Natural killer cell (primary cell): ENCODE results near the gene SSNA1. TPM values are rescaled to one million over a fixed set of nuclear protein-coding genes. Genes with fewer than 3 reads are reported as not detected.

ENCODE experiments used
- ATAC-seq, 3 donors: fragments of 150-1000 bp in 2 of 3; fragments of 200-7000 bp in 1 of 3; cut with Tn5 transposase; 1 replicate in 1 of 3; 2 replicates in 2 of 3; pipeline ENCODE4 v1.10.0; 2021; ENCODE audit warnings: mild to moderate bottlenecking in 2 of 3, moderate library complexity in 2 of 3
- DNase-seq, 2 donors: peaks; one replicate each; pipeline versions ENCODE4 v3.0.0 to v3.0.0-alpha.2; 2013 to 2021; ENCODE audit warnings: mixed read lengths in 1 of 2
- H3K27ac ChIP-seq: one replicate; pipeline ENCODE4 v1.5.1; 2013; ENCODE audit warnings: mild to moderate bottlenecking, low read length
- H3K27me3 ChIP-seq: one replicate; pipeline ENCODE4 v1.6.1; 2013; ENCODE audit warnings: low read length; ENCODE audit not compliant: control insufficient read depth, insufficient read depth
- H3K36me3 ChIP-seq: one replicate; pipeline ENCODE4 v1.6.1; 2013; ENCODE audit warnings: low read length; ENCODE audit not compliant: control insufficient read depth, insufficient read depth
- H3K4me1 ChIP-seq: one replicate; pipeline ENCODE4 v1.6.1; 2013; ENCODE audit warnings: low read length; ENCODE audit not compliant: control insufficient read depth, insufficient read depth
- H3K4me3 ChIP-seq: one replicate; pipeline ENCODE4 v1.5.1; 2013; ENCODE audit warnings: low read length
- H3K9me3 ChIP-seq: one replicate; pipeline ENCODE4 v1.6.1; 2013; ENCODE audit warnings: low read length; ENCODE audit not compliant: control insufficient read depth, insufficient read depth
- H3K27ac Mint-ChIP-seq, 2 donors: one replicate each; pipeline ENCODE4 v1.8.0; 2022; ENCODE audit warnings: mild to moderate bottlenecking in 2 of 2, mixed read lengths in 2 of 2, moderate library complexity in 1 of 2
- H3K27me3 Mint-ChIP-seq, 2 donors: one replicate each; pipeline ENCODE4 v1.8.0; 2022; ENCODE audit warnings: low read depth in 2 of 2, mixed read lengths in 2 of 2
- H3K36me3 Mint-ChIP-seq: one replicate; pipeline ENCODE4 v1.8.0; 2022; ENCODE audit warnings: mixed read lengths
- H3K4me1 Mint-ChIP-seq, 2 donors: one replicate each; pipeline ENCODE4 v1.8.0; 2022; ENCODE audit warnings: mixed read lengths in 2 of 2
- H3K4me3 Mint-ChIP-seq: one replicate; pipeline ENCODE4 v1.8.0; 2022; ENCODE audit warnings: mild to moderate bottlenecking, moderate library complexity, mixed read lengths
- H3K9me3 Mint-ChIP-seq, 2 donors: one replicate each; pipeline ENCODE4 v1.8.0; 2022; ENCODE audit warnings: mixed read lengths in 2 of 2
- WGBS: methylation state at CpG from one replicate; pipeline ENCODE4 v1.1.7; 2013; ENCODE audit warnings: missing lambda C conversion rate; ENCODE audit not compliant: insufficient coverage; 5-methylcytosine and 5-hydroxymethylcytosine counted together
- intact Hi-C: fragments of 100-400 bp; cut with micrococcal nuclease; formaldehyde crosslinking; loops from one replicate; pipeline ENCODE4 v1.14.2; 2022
- total RNA-seq, 4 donors: library from RNA; stranded (reverse); fragments of 120-200 nt in 1 of 4; gene quantifications; one replicate each; pipeline versions ENCODE4 v1.2.3 to v1.2.4, GENCODE V29; 2013 to 2022
- TF ChIP-seq, protein P1 (sequence below): fragments of 200-600 bp; IDR thresholded peaks from one replicate; pipeline ENCODE4 v1.8.0; 2022; ENCODE audit warnings: antibody characterized with exemption

The SSNA1 gene
- total RNA-seq, 3 donors from 2014 or later (not counting 1 experiment from before 2014, with no cell fraction given), result 45.1 to 53.5 (median 52.2) TPM

DNA sequence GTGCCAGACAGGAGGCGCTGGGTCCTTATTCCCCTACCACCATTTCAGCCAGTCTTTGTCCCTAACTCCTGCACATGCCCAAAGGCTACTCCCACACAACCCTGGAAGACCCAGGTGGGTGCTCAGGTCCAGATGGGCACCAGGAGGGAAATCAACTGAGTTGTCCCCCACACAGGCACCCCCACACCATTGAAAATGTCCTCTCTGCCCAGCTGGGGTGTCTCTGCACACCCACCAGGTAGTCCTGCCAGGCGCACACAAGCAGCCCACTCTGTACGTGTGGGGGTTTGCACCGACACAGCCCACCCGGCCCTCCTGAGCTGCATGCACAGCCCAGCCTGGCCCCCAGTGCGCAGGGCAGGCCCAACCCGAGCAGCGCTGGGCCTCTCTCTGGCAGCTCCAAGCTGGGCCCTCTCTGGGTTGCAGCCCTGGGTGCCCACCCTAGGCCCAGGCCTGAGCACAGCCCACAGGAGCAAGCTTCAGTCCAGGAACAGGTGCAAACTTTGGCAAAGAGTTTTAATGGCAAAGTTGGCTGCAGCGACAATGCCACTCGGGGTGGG lies 31.4 kb downstream of the SSNA1 start:
- Mint-ChIP-seq H3K36me3 (no peaks in the 10 kb centered on the region), H3K9me3 (no peaks in the 10 kb centered on the region), H3K4me3 (no peak overlapping the region), H3K4me1 (peaks cover 0 to 6% of the 10 kb centered on the region in 2 donors), H3K27ac (no peak overlapping the region), H3K27me3 (no peaks in the 10 kb centered on the region)
- ATAC-seq (no peak), DNase-seq (no peak)
- Histone ChIP-seq H3K4me1 (peaks cover 19% of the 10 kb centered on the region), H3K36me3 (no peaks in the 10 kb centered on the region), H3K4me3 (no peak overlapping the region), H3K27me3 (no peaks in the 10 kb centered on the region), H3K27ac (no peak overlapping the region), H3K9me3 (no peaks in the 10 kb centered on the region)
- TF ChIP-seq, protein P1, sequence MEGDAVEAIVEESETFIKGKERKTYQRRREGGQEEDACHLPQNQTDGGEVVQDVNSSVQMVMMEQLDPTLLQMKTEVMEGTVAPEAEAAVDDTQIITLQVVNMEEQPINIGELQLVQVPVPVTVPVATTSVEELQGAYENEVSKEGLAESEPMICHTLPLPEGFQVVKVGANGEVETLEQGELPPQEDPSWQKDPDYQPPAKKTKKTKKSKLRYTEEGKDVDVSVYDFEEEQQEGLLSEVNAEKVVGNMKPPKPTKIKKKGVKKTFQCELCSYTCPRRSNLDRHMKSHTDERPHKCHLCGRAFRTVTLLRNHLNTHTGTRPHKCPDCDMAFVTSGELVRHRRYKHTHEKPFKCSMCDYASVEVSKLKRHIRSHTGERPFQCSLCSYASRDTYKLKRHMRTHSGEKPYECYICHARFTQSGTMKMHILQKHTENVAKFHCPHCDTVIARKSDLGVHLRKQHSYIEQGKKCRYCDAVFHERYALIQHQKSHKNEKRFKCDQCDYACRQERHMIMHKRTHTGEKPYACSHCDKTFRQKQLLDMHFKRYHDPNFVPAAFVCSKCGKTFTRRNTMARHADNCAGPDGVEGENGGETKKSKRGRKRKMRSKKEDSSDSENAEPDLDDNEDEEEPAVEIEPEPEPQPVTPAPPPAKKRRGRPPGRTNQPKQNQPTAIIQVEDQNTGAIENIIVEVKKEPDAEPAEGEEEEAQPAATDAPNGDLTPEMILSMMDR, result no peak
- WGBS, result 96% methylated on average over 10 of the region's 10 CpGs
- intact Hi-C loops, result loop anchor here (5.0 kb wide), 1 partner anchor 93 kb away; no protein-coding TSS in a partner anchor

DNA sequence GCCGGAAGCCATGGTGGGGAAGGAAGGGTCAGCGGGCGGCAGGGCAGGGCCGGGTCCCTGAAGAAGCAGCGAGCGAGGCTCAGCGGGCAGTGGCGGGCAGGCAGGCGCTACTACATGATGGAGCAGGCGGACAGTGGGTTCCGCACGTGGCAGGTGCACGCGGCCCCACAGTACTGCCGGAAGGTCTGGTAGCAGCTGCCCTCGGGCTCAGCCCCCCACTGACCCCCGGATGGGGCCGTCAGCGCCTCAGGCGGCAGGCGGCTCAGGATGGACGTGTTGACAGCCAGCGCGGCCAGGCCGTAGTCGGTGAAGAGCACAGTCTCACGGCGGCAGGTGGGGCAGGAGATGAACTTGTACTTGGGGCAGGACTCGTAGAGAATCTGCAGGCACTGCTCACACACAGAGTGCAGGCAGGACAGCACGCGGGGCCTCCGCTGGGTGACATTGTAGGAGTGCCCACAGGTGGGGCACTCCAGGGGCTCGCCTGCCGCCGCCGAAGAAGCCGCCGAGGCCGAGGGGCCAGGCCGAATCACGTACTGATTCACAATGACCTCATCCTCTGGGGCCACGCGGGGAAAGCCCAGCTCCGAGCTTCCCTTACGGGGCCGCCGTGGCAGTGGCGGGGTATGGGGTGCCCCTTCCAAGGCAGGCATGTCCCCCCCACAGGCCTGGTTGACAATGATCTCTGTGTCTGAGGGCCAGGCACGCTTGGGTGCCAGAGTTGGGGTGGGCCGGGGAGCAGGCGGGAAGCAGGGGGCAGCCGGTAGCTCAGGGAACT lies 32.0 kb downstream of the SSNA1 start:
- TF ChIP-seq, protein P1, result no peak
- DNase-seq (peak in 1 of 2 donors; percentile 10), ATAC-seq (no peak)
- no peak overlapping the region for H3K27ac Mint-ChIP-seq
- intact Hi-C loops, result loop anchor here (5.0 kb wide), 1 partner anchor 93 kb away; no protein-coding TSS in a partner anchor
- Histone ChIP-seq H3K27me3 (no peaks in the 10 kb centered on the region), H3K4me3 (no peak overlapping the region), H3K4me1 (peaks cover 23% of the 10 kb centered on the region), H3K36me3 (no peaks in the 10 kb centered on the region), H3K9me3 (no peaks in the 10 kb centered on the region), H3K27ac (no peak overlapping the region)
- peak overlapping the region; percentile 21 for H3K4me3 Mint-ChIP-seq
- 92% methylated on average over 52 of the region's 52 CpGs for WGBS
- H3K36me3 Mint-ChIP-seq, result no peaks in the 10 kb centered on the region
- H3K9me3 Mint-ChIP-seq, result no peaks in the 10 kb centered on the region
- H3K4me1 Mint-ChIP-seq, result peaks cover 0 to 6% of the 10 kb centered on the region in 2 donors
- no peaks in the 10 kb centered on the region for H3K27me3 Mint-ChIP-seq

DNA sequence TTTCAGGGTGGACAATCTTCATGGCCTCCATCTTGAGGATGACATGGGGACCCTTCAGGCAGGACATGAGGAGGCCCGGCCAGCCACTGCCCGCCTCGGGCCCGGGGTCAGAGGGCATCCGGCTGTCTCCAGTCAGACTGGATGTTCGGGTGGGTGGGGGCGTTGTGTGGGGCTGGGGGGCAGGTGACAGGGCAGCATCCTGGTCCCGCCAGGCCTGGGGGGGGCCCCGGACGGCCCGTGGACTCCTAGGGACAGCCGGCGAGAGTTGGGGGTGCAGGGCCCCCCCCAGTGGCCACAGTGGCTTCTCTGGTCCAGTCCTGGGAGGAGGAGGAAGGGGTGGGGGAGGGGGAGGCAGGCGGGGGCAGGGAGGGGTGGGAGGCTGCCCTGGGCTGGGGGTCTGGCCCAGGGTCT lies 32.6 kb downstream of the SSNA1 start:
- WGBS, result 92% methylated on average over 14 of the region's 14 CpGs
- TF ChIP-seq, protein P1, result no peak

More for the DNA sequence above, 32.6 kb downstream of the SSNA1 start:
- Histone ChIP-seq H3K27ac (no peak overlapping the region), H3K4me1 (peaks cover 23% of the 10 kb centered on the region), H3K36me3 (no peaks in the 10 kb centered on the region), H3K27me3 (no peaks in the 10 kb centered on the region), H3K4me3 (no peak overlapping the region), H3K9me3 (no peaks in the 10 kb centered on the region)
- no peaks in the 10 kb centered on the region for H3K27me3 Mint-ChIP-seq
- H3K9me3 Mint-ChIP-seq, result no peaks in the 10 kb centered on the region
- no peak for DNase-seq
- no peaks in the 10 kb centered on the region for H3K36me3 Mint-ChIP-seq
- intact Hi-C loops, result loop anchor here (5.0 kb wide), 1 partner anchor 94 kb away; no protein-coding TSS in a partner anchor
- H3K27ac Mint-ChIP-seq, result no peak overlapping the region
- no peak overlapping the region for H3K4me3 Mint-ChIP-seq
- H3K4me1 Mint-ChIP-seq, result peaks cover 0 to 6% of the 10 kb centered on the region in 2 donors
- no peak for ATAC-seq
